KG1 (cell line): ENCODE data around the gene COA8.

Experiments used
- DNase-seq: peaks from one replicate; lab custom pipeline; 2025; lab: John Stamatoyannopoulos, UW

COA8 gene

DNA sequence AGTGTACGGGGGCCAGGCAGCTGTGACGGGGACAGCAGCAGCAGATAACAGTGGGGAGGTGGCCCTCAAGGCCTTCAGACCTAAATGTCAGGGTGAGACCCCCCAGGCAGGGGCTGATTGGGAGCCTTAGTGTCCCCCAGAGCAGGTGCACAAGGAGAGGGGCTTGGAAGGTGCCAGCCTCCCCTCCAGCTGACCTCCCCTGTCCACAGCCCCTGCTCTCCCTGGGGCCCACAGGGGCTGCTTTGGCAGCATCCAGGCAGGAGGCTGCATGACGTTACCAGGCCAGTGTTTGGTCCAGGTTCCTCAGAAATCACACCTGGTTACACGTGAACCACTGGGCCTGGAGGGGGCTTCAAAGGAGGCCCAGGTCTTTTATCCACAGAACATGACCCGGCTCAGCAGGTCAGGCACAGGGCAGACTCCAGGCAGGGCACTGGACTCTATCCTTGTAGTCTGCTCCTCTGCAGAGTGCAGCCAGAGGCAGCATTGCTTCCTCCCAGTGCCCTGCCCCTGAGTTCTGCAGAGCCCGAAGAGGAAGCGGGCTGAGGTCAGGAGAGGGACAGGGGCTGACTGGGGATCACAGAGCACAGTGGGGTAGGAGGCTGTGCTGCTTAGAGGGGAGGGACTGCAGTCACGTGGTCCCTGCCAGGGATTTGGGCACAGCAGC is 36.4 kb upstream of the COA8 start:
- no peak for DNase-seq

DNA sequence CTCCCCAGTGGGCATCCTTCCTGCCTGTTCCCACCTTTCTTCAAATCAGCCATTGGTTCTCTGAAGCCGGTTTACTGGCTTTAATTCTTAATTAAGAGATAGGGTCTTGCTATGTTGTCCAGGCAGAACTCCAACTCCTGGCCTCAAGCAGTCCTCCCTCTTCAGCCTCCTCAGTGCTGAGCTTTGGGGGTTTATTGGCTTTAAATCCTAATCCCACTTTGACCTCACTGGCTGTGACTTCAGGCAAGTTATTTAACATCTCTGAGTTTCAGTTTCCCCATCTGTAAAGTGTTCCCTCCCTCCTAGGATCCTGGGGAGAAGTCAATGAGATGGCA is 35.9 kb upstream of the COA8 start:
- no peak for DNase-seq

DNA sequence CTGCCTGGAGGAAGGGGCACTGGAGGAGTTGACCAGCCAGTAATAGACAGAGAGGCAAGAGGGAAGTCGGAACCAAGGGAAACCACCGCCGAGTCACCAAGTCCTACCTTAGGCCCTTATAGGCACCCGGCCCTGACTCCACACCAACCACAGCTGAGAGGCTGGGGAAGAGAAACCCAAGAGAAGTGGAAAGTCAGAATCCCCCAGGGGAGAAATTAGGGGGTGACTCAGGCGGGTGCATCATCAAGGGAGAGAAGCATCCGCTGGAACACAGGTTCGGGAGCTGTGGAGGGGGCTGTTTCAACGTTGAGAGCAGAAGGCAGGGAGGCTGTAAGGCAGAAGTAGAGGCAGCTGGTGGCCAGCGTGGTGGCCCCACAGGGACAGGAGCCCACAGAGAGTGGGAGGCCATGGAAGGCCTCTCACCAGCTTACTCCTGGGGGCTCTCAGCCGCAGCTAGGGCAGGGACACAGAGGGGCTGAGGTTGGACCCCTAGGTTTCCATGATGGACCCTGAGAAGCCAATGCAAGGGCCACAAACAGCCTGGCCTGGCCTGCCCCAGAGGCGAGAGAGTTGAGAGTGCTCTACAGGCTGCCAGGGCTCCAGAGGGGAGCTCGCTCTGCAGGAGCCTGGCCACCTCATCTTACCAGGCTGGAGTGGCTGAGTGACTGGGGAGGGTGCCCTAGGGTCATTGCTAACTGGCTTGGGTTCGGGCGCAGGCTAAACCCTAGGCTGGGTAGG is 35.2 kb upstream of the COA8 start:
- DNase-seq, result no peak

DNA sequence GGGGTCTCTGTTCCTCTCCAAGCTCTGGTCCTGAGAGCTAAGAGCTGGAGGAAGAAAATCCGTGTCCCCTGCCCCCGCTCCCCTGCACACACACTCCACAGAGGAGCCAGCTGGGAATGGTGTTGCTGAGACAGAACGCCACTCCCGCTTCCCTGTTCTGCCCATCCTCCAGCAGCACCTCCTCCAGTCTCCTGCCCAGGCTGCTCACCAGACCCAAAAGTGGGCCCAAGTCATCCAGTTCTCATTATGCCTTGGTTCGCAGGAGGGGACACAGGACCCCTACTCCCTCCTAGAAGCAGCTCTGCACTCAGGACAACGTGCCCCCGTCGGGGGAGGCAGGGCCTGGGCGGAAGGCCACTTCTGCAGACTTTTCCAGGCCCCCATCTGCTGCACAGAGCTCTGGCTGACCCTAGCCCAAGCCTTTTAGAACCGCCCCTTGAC is 34.6 kb upstream of the COA8 start:
- DNase-seq, result no peak

DNA sequence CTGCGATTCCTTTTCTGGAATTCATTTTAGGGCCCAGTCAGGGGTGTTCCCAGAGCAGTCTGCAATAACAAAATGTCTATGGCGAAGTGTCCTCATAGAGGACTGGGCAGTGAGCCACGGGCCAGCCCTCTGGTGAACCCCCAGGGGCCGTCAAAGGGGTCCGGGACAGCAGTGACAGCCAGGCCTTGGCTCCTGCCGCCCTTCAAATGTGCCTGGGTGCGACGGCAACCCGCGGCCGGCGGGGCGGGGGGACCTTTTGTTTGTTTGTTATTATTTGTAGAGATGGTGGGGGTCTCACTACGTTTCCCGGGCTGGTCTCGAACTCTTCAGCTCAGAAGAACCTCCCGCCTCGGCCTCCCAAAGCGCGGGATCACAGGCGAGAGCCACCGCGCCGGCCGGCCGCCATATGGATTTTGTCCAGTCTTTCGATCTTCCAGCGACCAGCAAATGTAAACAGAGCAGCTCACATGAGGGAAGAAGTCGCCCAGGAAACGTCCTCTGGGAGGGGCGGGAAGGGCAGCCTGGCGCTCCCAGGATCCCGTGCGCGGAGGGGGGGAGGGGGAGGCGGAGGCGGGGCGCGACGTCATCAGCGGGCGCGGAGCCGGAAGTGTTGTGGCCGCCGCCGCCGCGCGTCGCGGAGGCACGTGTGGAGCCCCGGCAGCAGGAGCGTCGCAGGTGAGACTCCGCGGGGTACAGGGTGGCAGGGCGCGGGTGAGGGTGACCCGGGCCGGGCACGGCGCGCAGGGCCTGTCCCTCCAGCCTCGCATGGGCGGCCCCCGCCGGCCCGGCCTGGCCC is 34.0 kb upstream of the COA8 start, which contains the start of gene TRMT61A:
TSS of gene TRMT61A (plus strand) at position 610 of the 796 bp plus-strand sequence. CDS start 783 bp downstream, outside the sequence.
- DNase-seq, result peak; percentile 13

DNA sequence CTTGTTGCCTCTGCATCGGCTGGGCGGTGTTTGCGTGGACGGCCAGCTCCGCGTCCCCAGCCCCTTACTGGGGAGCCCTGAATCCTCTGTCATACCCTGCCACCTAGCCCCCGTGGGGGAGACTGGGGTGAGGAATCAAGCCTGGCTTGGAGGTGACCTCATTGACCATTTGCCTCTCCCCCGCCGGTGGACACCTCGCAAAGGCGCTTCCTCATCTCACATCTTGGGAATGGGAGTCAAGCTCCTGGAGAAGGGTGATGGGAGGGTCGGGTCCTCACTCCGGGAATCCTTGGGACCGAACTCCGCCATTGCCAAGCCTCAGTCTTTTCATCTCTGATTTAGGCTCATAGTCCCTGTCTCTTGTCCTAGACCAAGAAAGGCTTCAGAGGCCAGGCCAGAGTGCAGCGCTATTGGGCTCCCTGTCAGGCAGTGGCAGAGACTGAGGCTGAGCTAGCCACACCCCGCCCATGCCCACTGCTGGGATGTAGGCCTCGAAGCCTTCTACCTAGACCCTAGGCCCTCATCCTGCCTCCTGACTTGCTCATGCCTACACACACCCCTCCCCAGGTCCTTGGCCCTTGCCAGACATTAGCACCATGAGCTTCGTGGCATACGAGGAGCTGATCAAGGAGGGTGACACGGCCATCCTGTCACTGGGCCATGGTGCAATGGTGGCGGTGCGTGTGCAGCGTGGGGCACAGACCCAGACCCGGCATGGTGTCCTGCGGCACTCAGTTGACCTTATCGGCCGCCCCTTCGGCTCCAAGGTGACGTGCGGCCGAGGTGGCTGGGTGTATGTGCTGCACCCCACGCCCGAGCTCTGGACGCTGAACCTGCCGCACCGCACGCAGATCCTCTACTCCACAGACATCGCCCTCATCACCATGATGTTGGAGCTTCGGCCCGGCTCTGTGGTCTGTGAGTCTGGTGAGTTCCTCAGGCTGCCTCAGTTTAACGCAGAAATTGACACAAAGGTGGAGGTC is 33.1 kb upstream of the COA8 start:
- no peak for DNase-seq

DNA sequence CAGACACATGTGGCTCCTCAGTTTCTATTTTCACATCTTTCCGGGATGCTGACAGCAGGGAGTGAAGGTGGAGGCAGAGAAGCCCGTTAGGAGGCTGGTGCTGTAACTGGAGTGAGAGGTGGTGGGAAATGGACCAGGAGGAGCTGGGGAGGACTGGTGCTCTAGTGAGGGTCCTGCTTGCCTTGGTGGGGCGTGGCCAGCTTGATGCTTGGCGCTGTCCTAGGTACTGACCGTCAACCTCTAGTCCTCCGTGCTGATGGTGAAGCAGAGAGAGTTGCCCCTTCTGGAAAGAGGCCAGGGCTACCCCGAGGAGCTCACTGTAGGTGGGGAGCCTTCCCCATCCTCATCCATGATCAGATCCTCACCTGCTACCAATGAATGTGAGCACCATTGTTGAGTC is 32.4 kb upstream of the COA8 start:
- DNase-seq, result no peak

DNA sequence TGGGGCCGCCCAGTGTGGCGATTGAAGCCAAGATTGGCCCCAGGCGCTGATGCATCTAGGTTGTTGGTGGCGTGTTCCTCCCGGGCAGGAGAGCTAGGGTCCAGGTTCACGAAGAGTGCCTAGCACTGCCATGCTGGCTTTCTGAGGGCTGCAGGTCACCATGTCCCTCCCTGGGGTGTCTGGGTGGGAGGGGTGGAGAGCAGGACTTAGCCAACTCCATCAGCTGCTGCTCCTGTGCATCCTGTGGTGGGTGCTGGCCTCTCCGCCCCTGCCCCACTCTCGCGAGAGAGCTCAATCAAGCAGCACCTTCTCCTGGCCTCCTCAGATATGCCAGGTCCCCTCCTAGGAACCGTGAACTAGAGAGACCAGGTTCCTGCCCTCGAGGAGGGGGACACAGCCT is 31.9 kb upstream of the COA8 start:
- no peak for DNase-seq

DNA sequence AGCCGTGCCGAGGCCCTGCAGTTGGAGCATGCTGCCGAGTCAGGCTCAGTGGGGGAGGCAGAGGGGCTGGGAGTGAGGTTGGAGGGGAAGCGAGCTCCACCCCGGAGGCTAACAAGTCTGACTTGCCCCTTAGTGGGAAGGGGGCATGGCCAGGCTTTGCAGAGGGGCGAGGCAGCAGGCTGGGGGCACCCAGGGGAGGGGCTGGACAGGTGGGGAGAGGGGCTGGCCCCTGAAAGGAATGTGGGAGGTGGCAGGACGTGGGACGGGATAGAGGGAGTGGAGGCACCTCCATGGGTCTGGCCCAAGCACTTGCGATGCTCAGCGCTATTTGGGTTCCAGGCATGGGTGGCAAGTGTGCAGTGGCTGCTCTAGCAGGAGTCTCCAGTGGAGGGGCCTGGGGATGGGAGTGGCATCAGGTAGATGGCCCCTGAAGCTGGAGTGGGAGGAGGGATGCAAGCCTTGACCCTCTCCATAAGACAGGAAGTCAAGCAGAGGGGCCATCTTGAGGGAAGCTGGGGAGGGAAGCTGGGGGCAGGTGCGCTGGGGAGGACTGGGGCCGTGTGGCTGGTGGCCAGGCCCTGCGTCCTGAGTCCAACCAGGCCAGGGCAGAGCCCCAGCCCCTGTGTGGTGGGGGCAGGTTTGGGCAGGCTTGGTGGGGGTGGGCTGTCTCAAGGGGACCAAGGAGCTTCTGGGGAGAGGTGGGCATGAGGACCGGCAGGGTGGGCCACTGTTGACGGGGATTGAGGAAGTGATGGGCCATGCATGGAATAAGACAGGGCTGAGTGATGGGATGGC is 31.1 kb upstream of the COA8 start:
- no peak for DNase-seq

DNA sequence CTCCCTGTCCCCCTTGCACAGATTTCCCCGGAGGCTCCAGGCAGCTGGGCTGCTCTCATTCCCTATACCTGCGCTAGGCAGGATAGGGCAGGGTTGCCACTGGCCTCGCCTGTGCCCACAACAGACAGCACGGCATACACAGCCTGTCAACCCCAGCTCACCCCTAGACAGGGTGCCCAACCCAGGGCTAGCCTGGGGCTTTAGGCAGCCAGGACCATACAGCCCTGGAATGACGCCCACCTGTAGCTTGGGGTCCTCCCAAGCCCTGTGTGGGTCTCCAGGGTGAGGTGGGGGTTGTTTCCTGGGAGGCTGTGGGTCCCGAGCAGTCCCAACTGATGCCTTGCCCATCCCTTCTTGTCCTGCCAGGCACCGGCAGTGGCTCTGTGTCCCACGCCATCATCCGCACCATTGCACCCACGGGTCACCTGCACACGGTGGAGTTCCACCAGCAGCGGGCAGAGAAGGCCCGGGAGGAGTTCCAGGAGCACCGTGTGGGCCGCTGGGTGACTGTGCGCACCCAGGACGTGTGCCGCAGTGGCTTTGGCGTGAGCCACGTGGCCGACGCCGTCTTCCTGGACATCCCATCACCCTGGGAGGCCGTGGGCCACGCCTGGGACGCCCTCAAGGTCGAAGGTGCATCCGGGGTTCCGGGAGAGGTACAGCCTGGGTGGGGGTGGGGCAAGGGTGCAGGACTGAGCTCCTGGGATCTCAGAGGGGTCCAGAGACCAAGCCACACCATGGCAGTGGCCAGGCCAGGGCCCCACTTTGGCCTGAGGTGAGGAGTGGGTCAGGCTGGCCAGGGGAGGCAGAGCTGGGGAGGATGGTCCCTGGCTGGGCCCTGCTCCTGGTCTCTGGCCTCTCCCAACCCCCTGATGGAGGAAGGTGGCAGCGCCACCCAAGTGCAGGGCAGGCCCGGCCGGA is 30.3 kb upstream of the COA8 start:
- no peak for DNase-seq

DNA sequence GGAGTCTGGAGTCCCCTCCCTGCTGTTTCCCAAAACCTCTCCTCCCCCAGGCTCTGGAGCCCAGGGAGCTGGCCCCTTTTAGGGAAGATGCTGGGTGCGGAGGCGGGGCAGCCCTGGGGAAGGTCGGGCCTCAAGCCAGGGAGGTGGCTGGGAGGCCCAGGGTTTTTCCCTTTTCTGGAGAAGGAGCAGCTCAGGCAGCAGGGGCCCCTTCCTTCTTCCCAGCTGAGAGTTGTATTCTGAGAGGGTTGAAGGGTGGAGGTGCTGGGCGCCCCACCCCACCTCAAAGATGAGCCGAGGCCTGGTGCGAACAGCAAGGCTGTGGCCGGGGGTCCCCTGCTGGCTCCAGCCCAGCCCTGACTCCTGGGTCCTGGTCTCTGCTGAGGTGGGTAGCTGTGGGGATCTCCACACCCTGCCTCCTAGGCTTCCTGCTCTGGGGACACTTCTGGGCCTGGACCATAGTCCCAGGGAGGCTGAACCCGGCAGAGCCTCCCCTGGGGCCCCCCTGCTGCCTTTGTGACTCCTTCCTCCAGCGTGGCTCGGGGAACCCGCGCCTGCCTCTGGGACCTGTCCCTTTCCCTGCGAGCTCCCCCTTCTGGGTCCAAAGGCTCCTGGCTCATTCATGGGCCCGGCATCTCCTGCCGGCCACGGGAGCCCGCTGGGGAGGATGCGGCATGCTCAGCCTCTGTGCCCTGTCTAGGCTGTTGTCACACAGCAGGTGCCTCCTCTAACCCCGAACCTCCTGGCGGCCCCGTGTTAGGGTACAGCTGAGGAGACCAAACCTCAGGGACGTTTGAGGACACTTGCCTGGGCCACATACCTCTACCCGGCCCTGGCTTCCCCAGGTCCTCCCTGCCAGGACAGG is 29.4 kb upstream of the COA8 start:
- no peak for DNase-seq

DNA sequence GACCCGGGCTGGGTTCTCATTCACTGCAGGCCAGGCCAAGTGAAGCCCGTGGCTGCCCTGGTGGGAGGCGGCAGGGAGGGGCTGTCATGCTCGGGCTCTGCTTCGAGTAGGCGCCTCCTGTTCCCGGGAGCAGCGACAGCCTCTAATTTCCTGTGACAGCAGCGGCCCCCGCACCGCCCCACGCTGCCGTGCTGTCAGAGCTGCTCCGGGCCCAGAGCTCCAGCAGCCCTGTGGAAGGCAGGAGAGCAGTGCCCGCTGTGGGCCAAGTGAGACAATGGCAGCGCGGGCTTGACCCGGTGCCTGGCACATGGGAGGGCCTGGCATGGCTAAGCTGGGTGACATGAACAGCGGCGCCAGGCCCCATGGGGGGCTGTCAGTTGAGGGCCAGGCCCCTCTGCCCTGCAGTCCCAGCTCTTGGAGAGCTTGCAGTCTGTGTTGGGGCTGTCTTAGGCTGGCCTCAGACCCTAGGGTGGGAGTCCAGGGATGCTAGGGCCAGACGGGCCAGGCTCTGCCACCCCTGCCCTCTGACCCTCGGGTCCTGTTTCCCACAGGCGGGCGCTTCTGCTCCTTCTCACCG is 28.7 kb upstream of the COA8 start:
- no peak for DNase-seq

DNA sequence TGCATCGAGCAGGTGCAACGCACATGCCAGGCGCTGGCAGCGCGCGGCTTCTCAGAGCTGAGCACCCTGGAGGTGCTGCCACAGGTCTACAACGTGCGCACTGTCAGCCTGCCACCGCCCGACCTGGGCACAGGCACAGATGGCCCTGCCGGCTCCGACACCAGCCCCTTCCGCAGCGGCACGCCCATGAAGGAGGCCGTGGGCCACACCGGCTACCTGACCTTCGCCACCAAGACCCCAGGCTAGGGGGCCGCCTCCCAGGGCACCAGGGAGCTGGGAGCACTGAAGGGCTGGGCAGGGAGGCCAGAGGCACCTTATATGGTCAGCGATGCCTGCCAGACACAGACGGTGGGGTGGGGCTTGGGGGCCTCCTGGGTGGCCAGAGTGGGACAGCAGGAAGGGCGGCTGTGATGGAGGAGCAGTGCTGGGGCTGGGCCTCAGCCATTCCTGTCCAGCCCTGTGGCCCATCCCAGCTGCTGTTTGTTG is 28.1 kb upstream of the COA8 start:
- DNase-seq, result no peak

DNA sequence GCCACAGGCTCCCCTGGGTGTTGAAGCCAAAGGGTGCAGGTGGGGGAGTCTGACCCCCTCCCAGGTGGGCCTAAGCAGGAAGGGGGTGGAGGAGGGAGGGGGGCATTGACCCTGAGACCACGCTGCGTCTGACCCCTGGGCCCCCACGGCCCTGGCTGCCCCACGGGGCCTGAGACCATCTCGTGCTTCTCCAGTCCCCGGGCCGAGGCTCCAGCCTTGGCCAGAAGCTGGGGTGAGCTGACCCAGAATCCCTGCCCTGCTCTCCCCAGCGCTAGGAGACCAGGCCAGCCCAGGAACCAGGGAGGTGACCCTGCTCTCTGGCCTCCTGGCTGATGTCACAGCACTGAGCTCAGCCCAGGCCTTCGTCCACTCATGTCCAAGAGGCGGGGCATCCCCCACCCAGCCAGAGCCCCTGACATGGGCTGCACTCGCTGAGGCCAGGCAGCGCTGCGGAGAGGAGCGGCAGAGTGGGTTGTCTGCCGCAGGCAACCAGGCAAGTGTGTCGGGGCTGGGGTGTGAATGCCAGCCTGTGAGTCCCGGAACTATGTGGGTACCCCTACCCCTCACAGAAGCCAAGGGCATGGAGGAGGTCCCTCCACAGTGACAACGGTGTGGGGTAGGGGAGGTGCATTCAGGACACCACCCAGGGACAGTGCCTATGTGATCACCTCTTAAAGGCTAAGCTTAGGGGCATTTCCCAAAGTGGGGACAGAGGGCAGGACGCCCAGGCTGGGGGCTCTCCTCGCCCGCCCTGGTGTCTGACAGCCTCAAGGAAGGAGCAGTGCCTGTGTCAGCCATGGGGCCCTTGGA is 27.5 kb upstream of the COA8 start:
- no peak for DNase-seq

DNA sequence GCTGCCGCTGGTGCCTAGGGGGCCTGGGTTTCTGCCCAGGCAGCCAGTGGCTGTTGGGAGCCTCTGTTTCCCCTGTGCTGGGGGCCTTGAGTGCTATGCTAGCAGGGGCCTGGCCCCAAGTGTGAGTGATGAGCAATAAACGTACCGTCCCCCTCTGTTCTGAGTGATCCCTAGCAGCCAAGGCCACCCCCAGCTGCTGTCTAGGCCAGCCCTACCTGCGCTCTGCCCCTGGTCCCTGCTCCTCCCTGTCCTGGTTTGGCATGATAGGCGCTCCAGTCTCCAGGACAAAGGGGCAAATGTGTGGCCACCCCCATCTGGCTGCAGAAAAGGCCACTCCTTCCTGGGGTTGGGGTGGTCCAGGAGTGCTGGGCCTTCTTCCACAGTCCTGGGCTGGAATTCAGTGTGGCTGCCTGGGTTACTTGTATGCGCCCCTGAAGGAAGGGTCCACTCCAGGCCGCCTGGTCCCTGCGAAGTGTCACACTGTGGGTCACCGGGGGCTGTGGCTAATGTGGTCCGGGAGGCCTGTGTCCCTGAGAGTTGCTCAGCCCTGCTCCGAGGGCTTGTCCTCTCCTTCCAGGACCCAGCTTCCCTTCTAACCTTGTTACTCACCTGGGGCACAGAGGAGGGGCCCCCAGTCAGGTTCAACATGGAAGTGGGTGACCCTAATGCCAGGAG is 26.7 kb upstream of the COA8 start:
- no peak for DNase-seq

DNA sequence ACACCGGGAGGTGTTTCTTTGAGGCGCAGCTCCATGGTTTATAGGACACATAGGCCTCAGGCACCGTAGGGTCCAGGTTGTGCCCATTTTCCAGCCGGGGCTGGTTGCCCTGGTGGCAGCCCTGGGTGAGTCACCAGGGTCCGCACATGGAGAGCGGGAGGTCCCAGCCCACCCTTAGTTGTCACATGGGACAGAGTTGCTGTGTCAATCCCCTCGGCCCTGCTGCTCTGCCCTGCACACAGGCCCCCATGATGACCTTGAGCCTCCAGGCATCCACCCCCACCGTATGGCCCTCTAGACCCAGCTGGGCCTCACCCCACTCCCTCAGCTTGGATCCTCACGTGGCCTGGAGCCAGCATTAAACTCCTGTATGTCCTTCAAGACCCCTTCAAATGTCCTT is 26.1 kb upstream of the COA8 start:
- DNase-seq, result no peak
